Neural cell (in vitro differentiated cells): Measurements from ENCODE around the gene KRTAP4-6. TPM values are rescaled to one million over a fixed set of nuclear protein-coding genes. Genes with fewer than 3 reads are reported as not detected.

Source experiments
- H2AFZ ChIP-seq: fragments of 200-600, 300-800 bp; sonication (generic), shearing (Covaris generic); 2 replicates; pipeline ENCODE4 v1.6.0; 2014; ENCODE audit warnings: low read depth, mild to moderate bottlenecking, antibody characterized with exemption, low read length, moderate library complexity
- H3F3A ChIP-seq: fragments of 200-600 bp; shearing (Covaris generic); 2 replicates; pipeline ENCODE4 v1.6.1; 2016; ENCODE audit warnings: mild to moderate bottlenecking, moderate library complexity, mixed read lengths, antibody characterized with exemption, low read length; ENCODE audit not compliant: insufficient read depth, poor library complexity, severe bottlenecking
- H3K27ac ChIP-seq: fragments of 200-600, 300-800 bp; sonication (generic), shearing (Covaris generic); 2 replicates; pipeline ENCODE4 v1.5.1; 2014; ENCODE audit warnings: mild to moderate bottlenecking, low read length, moderate library complexity
- H3K27me3 ChIP-seq: fragments of 300-800, 200-600 bp; sonication (generic), shearing (Covaris generic); 2 replicates; pipeline ENCODE4 v1.6.0; 2014; ENCODE audit warnings: mild to moderate bottlenecking, low read depth, low read length, moderate library complexity; ENCODE audit not compliant: insufficient read depth
- H3K36me3 ChIP-seq: fragments of 300-800, 200-600 bp; sonication (generic), shearing (Covaris generic); 2 replicates; pipeline ENCODE4 v1.5.1; 2014; ENCODE audit warnings: mild to moderate bottlenecking, antibody characterized with exemption, low read length, moderate library complexity; ENCODE audit not compliant: insufficient read depth
- H3K4me2 ChIP-seq: fragments of 300-800, 200-600 bp; sonication (generic), shearing (Covaris generic); 2 replicates; pipeline ENCODE4 v1.6.0; 2014; ENCODE audit warnings: mild to moderate bottlenecking, low read length
- H3K4me3 ChIP-seq: fragments of 300-800, 200-600 bp; sonication (generic), shearing (Covaris generic); 2 replicates; pipeline ENCODE4 v1.5.1; 2014; ENCODE audit warnings: mild to moderate bottlenecking, low read length, moderate library complexity
- H3K79me2 ChIP-seq: fragments of 200-600 bp; shearing (Covaris generic); replicated peaks from 2 replicates; pipeline ENCODE4 v1.6.0; 2014; ENCODE audit warnings: mild to moderate bottlenecking, low read length, moderate library complexity; ENCODE audit not compliant: insufficient read depth
- H3K9ac ChIP-seq: fragments of 300-800, 200-600 bp; sonication (generic), shearing (Covaris generic); 2 replicates; pipeline ENCODE4 v1.6.1; 2016; ENCODE audit warnings: mild to moderate bottlenecking, low read length, mixed read lengths
- H3K9me2 ChIP-seq: fragments of 200-600 bp; shearing (Covaris generic); 2 replicates; pipeline ENCODE4 v1.6.1; 2016; ENCODE audit warnings: mild to moderate bottlenecking, low read length, mixed read lengths; ENCODE audit not compliant: insufficient read depth
- H3K9me3 ChIP-seq: fragments of 200-600, 300-800 bp; sonication (generic), shearing (Covaris generic); 2 replicates; pipeline ENCODE4 v1.6.1; 2016; ENCODE audit warnings: mild to moderate bottlenecking, mixed run types, low read length, moderate library complexity, mixed read lengths
- H4K20me1 ChIP-seq: fragments of 200-600 bp; shearing (Covaris generic); 2 replicates; pipeline ENCODE4 v1.6.1; 2016; ENCODE audit warnings: mild to moderate bottlenecking, mixed run types; ENCODE audit not compliant: insufficient read depth
- EP300 ChIP-seq: fragments of 450-650 bp; conservative IDR thresholded peaks from 2 replicates; pipeline ENCODE4 v1.6.1; 2014; ENCODE audit warnings: antibody characterized with exemption, mild to moderate bottlenecking, moderate library complexity; ENCODE audit not compliant: poor library complexity, severe bottlenecking
- EZH2 ChIP-seq: fragments of 200-600, 300-800 bp; shearing (Covaris generic), sonication (generic); IDR thresholded peaks from 2 replicates; pipeline ENCODE4 v1.6.1; 2014; ENCODE audit warnings: antibody characterized with exemption, low read length, borderline replicate concordance, mild to moderate bottlenecking; ENCODE audit not compliant: insufficient read depth, poor library complexity, severe bottlenecking
- MXI1 ChIP-seq: fragments of 450-650 bp; conservative IDR thresholded peaks from 2 replicates; pipeline ENCODE4 v1.6.1; 2014; ENCODE audit warnings: antibody characterized with exemption, mild to moderate bottlenecking; ENCODE audit not compliant: poor library complexity, severe bottlenecking
- POLR2AphosphoS5 ChIP-seq: IDR thresholded peaks from 2 replicates; pipeline ENCODE4 v1.6.1; 2012
- RAD21 ChIP-seq: fragments of 450-650 bp; conservative IDR thresholded peaks from 2 replicates; pipeline ENCODE4 v1.6.1; 2014; ENCODE audit warnings: antibody characterized with exemption, mild to moderate bottlenecking, moderate library complexity
- SMC3 ChIP-seq: fragments of 450-650 bp; conservative IDR thresholded peaks from 2 replicates; pipeline ENCODE4 v1.6.1; 2014; ENCODE audit warnings: antibody characterized with exemption, mild to moderate bottlenecking, moderate library complexity; ENCODE audit not compliant: poor library complexity
- TAF1 ChIP-seq: IDR thresholded peaks from 2 replicates; pipeline ENCODE4 v1.6.1; 2012; ENCODE audit warnings: low read depth
- polyA plus RNA-seq: library from polyadenylated mRNA; depleted of rRNA; stranded (reverse); fragments of >200 nt; gene quantifications from 2 replicates; pipeline ENCODE4 v1.2.3, GENCODE V29; 2014
- TF ChIP-seq, protein P1 (sequence below): IDR thresholded peaks from 2 replicates; pipeline ENCODE4 v1.6.1; 2012; ENCODE audit warnings: borderline replicate concordance
- TF ChIP-seq, protein P2 (sequence below): fragments of 450-650 bp; IDR thresholded peaks from 2 replicates; pipeline ENCODE4 v1.5.1; 2014; ENCODE audit warnings: antibody characterized with exemption, mild to moderate bottlenecking, moderate library complexity; ENCODE audit not compliant: poor library complexity, severe bottlenecking

Gene KRTAP4-6
- polyA plus RNA-seq, 1 donor from 2014 or later, result not detected

DNA sequence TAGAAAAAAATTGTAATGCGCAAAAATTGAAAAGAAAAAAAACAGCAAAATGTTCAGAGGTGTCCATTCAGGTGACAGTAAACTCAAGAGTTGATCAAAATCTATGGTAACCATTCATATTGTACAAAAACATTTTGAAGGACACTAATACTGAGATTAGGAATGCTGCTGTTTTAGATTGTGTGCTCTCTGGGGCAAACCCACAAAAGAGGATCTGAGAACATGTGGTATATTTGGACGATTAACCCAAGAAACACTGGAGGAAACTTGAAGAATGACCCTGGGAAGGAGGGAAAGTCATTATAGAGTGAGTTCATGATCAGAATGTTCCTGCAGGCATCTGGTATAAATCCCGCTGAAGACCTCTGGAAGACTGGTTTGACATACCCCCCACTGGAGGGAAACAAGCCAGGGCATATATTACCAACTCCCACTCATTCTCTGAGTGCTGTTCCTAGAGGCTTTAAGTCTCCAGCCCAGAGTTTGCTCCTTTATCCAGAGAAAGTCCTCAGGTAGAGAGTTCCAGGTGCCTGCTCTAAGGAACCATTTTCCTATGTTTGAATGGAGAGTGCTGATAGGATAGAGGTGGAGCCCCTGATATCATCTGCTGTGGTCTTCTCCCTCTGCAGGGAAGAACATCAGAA, 36.5 kb upstream of the KRTAP4-6 start:
- Histone ChIP-seq H3F3A (no peaks in the 10 kb centered on the region), H3K79me2 (no peaks in the 10 kb centered on the region), H3K9me2 (no peaks in the 10 kb centered on the region), H4K20me1 (no peaks in the 10 kb centered on the region), H3K27me3 (no peaks in the 10 kb centered on the region), H3K9ac (no peak overlapping the region), H2AFZ (no peak overlapping the region), H3K4me2 (no peak overlapping the region), H3K36me3 (no peaks in the 10 kb centered on the region), H3K4me3 (no peak overlapping the region), H3K27ac (no peak overlapping the region), H3K9me3 (no peaks in the 10 kb centered on the region)
- TF ChIP-seq SMC3 (no peak), EZH2 (no peak), EP300 (no peak), RAD21 (no peak), MXI1 (no peak), TAF1 (no peak), POLR2AphosphoS5 (no peak)
- TF ChIP-seq, protein P1, sequence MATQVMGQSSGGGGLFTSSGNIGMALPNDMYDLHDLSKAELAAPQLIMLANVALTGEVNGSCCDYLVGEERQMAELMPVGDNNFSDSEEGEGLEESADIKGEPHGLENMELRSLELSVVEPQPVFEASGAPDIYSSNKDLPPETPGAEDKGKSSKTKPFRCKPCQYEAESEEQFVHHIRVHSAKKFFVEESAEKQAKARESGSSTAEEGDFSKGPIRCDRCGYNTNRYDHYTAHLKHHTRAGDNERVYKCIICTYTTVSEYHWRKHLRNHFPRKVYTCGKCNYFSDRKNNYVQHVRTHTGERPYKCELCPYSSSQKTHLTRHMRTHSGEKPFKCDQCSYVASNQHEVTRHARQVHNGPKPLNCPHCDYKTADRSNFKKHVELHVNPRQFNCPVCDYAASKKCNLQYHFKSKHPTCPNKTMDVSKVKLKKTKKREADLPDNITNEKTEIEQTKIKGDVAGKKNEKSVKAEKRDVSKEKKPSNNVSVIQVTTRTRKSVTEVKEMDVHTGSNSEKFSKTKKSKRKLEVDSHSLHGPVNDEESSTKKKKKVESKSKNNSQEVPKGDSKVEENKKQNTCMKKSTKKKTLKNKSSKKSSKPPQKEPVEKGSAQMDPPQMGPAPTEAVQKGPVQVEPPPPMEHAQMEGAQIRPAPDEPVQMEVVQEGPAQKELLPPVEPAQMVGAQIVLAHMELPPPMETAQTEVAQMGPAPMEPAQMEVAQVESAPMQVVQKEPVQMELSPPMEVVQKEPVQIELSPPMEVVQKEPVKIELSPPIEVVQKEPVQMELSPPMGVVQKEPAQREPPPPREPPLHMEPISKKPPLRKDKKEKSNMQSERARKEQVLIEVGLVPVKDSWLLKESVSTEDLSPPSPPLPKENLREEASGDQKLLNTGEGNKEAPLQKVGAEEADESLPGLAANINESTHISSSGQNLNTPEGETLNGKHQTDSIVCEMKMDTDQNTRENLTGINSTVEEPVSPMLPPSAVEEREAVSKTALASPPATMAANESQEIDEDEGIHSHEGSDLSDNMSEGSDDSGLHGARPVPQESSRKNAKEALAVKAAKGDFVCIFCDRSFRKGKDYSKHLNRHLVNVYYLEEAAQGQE, result no peak
- TF ChIP-seq, protein P2, sequence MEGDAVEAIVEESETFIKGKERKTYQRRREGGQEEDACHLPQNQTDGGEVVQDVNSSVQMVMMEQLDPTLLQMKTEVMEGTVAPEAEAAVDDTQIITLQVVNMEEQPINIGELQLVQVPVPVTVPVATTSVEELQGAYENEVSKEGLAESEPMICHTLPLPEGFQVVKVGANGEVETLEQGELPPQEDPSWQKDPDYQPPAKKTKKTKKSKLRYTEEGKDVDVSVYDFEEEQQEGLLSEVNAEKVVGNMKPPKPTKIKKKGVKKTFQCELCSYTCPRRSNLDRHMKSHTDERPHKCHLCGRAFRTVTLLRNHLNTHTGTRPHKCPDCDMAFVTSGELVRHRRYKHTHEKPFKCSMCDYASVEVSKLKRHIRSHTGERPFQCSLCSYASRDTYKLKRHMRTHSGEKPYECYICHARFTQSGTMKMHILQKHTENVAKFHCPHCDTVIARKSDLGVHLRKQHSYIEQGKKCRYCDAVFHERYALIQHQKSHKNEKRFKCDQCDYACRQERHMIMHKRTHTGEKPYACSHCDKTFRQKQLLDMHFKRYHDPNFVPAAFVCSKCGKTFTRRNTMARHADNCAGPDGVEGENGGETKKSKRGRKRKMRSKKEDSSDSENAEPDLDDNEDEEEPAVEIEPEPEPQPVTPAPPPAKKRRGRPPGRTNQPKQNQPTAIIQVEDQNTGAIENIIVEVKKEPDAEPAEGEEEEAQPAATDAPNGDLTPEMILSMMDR, result no peak

DNA sequence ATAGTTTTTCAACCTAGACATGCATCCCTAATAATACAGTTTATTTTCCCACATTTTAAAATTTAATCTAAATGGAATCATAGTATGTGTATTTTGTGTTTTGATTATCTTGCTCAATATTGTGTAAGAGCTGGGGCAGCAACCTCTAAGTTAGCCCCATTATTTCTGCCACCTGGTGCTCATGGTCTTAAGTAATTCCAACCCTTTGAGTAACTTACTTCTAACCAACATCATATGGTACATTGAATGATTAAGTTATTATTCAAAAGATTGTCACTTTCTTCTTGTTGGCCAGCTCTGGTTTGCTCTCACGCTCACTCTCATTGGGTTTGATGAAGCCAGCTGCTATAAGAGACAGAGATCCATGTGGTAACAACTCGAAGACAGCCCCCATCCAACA, 31.5 kb upstream of the KRTAP4-6 start:
- Histone ChIP-seq H2AFZ (no peak overlapping the region), H3K9ac (no peak overlapping the region), H3K27ac (no peak overlapping the region), H3K4me2 (no peak overlapping the region), H3K27me3 (no peaks in the 10 kb centered on the region), H4K20me1 (no peaks in the 10 kb centered on the region), H3F3A (no peaks in the 10 kb centered on the region), H3K36me3 (no peaks in the 10 kb centered on the region), H3K79me2 (no peaks in the 10 kb centered on the region), H3K4me3 (no peak overlapping the region), H3K9me3 (no peaks in the 10 kb centered on the region), H3K9me2 (no peaks in the 10 kb centered on the region)
- TF ChIP-seq TAF1, result no peak
- TF ChIP-seq, protein P1, result no peak
- no peak for TF ChIP-seq SMC3
- TF ChIP-seq POLR2AphosphoS5, result no peak
- no peak for TF ChIP-seq RAD21
- TF ChIP-seq, protein P2, result no peak
- TF ChIP-seq MXI1, result no peak
- TF ChIP-seq EZH2, result no peak
- TF ChIP-seq EP300, result no peak
